22Rv1 (cell line): Measurements from ENCODE around the gene HSPA13.

Source experiments
- H3K27ac ChIP-seq: fragments of 450-650 bp; 2 replicates; pipeline ENCODE4 v1.5.1; 2017
- ZFX ChIP-seq: fragments of 450-650 bp; IDR thresholded peaks from 2 replicates; pipeline ENCODE4 v1.6.1; 2017; ENCODE audit warnings: antibody characterized with exemption, borderline replicate concordance
- TF ChIP-seq, protein P1 (sequence below): fragments of 450-650 bp; IDR thresholded peaks from 2 replicates; pipeline ENCODE4 v1.5.1; 2017; ENCODE audit warnings: mild to moderate bottlenecking

HSPA13 gene

GRCh38 chr21:14382835-14383595, at the start of gene HSPA13:
TSS of gene HSPA13 (minus strand) at chr21:14383146. CDS start at chr21:14383119, 27 bp downstream.
- H3K27ac ChIP-seq: peak within 1 kb of the TSS; percentile 62
- TF ChIP-seq, protein P1, sequence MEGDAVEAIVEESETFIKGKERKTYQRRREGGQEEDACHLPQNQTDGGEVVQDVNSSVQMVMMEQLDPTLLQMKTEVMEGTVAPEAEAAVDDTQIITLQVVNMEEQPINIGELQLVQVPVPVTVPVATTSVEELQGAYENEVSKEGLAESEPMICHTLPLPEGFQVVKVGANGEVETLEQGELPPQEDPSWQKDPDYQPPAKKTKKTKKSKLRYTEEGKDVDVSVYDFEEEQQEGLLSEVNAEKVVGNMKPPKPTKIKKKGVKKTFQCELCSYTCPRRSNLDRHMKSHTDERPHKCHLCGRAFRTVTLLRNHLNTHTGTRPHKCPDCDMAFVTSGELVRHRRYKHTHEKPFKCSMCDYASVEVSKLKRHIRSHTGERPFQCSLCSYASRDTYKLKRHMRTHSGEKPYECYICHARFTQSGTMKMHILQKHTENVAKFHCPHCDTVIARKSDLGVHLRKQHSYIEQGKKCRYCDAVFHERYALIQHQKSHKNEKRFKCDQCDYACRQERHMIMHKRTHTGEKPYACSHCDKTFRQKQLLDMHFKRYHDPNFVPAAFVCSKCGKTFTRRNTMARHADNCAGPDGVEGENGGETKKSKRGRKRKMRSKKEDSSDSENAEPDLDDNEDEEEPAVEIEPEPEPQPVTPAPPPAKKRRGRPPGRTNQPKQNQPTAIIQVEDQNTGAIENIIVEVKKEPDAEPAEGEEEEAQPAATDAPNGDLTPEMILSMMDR: no peak
- TF ChIP-seq ZFX: no peak

GRCh38 chr21:14418920-14419319, 36.0 kb upstream of the HSPA13 start:
- no peak for TF ChIP-seq ZFX
- TF ChIP-seq, protein P1: no peak
- no peak overlapping the region for H3K27ac ChIP-seq

GRCh38 chr21:14414932-14415508, 32.1 kb upstream of the HSPA13 start:
- H3K27ac ChIP-seq: no peak overlapping the region
- TF ChIP-seq ZFX: no peak
- TF ChIP-seq, protein P1: no peak

DNA sequence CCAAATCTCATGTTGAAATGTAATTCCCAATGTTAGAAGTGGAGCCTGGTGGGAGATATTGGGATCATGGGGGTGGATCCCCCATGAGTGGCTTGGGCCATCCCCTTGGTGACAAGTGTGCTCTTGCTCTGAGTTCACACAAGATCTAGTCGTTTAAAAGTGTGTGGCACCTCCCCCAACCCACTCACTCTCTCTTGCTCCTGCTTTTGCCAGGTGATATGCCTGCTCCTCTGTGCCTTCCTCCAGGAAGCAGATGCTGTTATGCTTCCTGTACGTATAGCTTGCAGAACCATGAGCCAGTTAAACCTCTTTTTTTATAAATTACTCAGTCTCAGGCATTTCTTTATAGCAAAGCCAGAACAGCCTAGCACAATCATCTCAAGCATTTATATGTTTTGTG, 23.0 kb upstream of the HSPA13 start:
- TF ChIP-seq ZFX: no peak
- TF ChIP-seq, protein P1: no peak

GRCh38 chr21:14405225-14405624, 22.3 kb upstream of the HSPA13 start:
- no peak overlapping the region for H3K27ac ChIP-seq
- no peak for TF ChIP-seq ZFX
- TF ChIP-seq, protein P1: no peak

More for the DNA sequence above, 23.0 kb upstream of the HSPA13 start:
- H3K27ac ChIP-seq: no peak overlapping the region

- no peak for TF ChIP-seq ZFX
- TF ChIP-seq, protein P1: peak; percentile 86
Measured at GRCh38 chr21:14403681-14404318, 20.9 kb upstream of the HSPA13 start.

DNA sequence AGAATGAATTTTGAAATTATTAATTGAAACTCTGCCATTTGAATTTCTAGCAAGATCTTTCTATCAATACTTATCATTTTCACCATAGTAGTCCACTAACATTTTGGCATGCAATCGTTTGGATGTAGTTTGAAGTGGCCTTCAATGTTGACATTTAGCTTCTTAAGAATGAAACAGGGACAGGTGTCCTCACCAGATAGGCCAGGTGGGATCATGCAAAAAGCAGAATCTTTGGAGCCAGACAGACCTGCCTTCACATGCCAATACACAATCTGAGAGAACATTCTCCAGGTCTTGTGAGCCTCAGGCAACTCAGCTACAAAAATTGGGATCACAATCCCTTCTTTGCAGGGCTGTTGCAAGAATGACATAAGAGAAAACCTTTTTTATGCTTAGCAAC, 18.3 kb upstream of the HSPA13 start:
- no peak overlapping the region for H3K27ac ChIP-seq
- no peak for TF ChIP-seq ZFX
- TF ChIP-seq, protein P1: no peak

More at GRCh38 chr21:14403681-14404318, 20.9 kb upstream of the HSPA13 start:
- H3K27ac ChIP-seq: no peak overlapping the region
